ENCODE results near the gene RNASE7. TPM values are rescaled to one million over a fixed set of nuclear protein-coding genes. Genes with fewer than 3 reads are reported as not detected.

RNASE7 gene
- total RNA-seq, 2 experiments from 2014 or later: not detected

- ATAC-seq (ENCODE audit: low read depth) (peak; percentile 28), DNase-seq (peak; percentile 47)
- Mint-ChIP-seq H3K4me3 (peak overlapping the region; percentile 79), H3K4me1 (peaks cover 27% of the 10 kb centered on the region), H3K9me3 (no peaks in the 10 kb centered on the region), H3K36me3 (no peaks in the 10 kb centered on the region), H3K27ac (no peak overlapping the region), H3K27me3 (peaks cover 65% of the 10 kb centered on the region)
- POLR2A ChIA-PET: interaction anchor here (0.8 to 2.7 kb wide), 5 partner anchors 17 to 50 kb away, joined by 3 to 17 read pairs (median 4); no protein-coding TSS in a partner anchor
Observed at GRCh38 chr14:21070610-21071224, 28.6 kb downstream of the RNASE7 start.

DNA sequence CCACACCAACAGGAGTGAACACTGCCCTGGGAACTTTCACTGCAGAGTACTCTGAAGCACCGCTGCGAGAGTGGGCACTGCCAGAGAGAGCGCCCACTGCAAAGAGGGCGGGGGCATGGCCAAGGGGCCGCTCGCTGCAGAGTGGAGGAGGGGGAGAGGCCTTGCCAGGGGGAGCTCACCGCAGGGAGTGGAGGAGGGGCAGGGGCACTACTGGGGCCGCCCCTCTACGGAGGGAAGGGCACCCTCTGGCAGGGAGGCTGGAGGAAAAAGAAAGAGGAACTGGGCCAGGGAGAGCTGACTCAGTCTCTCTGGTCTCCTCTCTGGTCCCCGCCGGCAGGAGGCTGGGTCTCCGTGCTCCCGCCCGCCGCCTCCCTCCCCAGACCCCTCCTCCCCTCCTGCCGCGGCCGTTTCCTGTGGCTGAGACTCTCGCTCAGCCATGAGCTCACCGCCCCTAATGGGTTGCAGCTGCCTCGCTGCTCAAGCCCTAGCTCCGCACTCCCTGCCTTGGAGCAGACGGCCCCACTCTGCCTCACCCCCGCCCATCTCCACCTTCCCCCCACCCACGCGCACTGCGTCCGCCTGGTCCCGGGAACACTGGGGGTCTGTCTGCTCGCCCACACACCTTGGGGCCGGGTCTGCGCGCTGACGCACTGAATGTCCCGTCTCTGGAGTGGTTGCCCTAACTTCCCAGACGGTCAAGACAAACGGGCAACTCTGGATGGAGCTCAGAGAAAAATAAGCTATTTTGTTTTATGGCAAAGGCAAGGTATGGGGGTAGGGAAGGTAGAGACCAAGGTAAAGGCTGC, 29.3 kb downstream of the RNASE7 start:
- Mint-ChIP-seq H3K9me3 (no peaks in the 10 kb centered on the region), H3K4me3 (peak overlapping the region; percentile 79), H3K27me3 (peaks cover 63% of the 10 kb centered on the region), H3K36me3 (no peaks in the 10 kb centered on the region), H3K4me1 (peaks cover 29% of the 10 kb centered on the region), H3K27ac (no peak overlapping the region)
- ATAC-seq (ENCODE audit: low read depth) (peak; percentile 57), DNase-seq (peak; percentile 59)
- POLR2A ChIA-PET: interaction anchor here (0.7 to 2.7 kb wide), 5 partner anchors 16 to 259 kb away, joined by 3 to 17 read pairs (median 4); no protein-coding TSS in a partner anchor

GRCh38 chr14:21072031-21072473, 29.9 kb downstream of the RNASE7 start:
- DNase-seq (no peak), ATAC-seq (ENCODE audit: low read depth) (no peak)
- no peaks in the 10 kb centered on the region for H3K36me3 Mint-ChIP-seq
- peaks cover 56% of the 10 kb centered on the region for H3K27me3 Mint-ChIP-seq
- POLR2A ChIA-PET: interaction anchor here (0.7 to 2.7 kb wide), 4 partner anchors 15 to 260 kb away, joined by 3 to 17 read pairs (median 10); no protein-coding TSS in a partner anchor
- no peak overlapping the region for H3K27ac Mint-ChIP-seq
- peaks cover 29% of the 10 kb centered on the region for H3K4me1 Mint-ChIP-seq
- no peaks in the 10 kb centered on the region for H3K9me3 Mint-ChIP-seq
- peak overlapping the region; percentile 79 for H3K4me3 Mint-ChIP-seq

GRCh38 chr14:21072781-21073339, 30.7 kb downstream of the RNASE7 start:
- POLR2A ChIA-PET: interaction anchor here (2.7 kb wide), 1 partner anchor 31 kb away, joined by 17 read pairs; no protein-coding TSS in a partner anchor

GRCh38 chr14:21073921-21074320, 31.8 kb downstream of the RNASE7 start:
- no peak for DNase-seq
- H3K4me3 Mint-ChIP-seq: no peak overlapping the region
- no peaks in the 10 kb centered on the region for H3K36me3 Mint-ChIP-seq
- ATAC-seq (ENCODE audit: low read depth): no peak
- no peak overlapping the region for H3K27ac Mint-ChIP-seq
- peaks cover 44% of the 10 kb centered on the region for H3K27me3 Mint-ChIP-seq
- no peaks in the 10 kb centered on the region for H3K9me3 Mint-ChIP-seq
- POLR2A ChIA-PET: no interaction called here
- peaks cover 24% of the 10 kb centered on the region for H3K4me1 Mint-ChIP-seq

More at GRCh38 chr14:21072781-21073339, 30.7 kb downstream of the RNASE7 start:
- ATAC-seq (ENCODE audit: low read depth) (no peak), DNase-seq (no peak)
- Mint-ChIP-seq H3K27me3 (peaks cover 51% of the 10 kb centered on the region), H3K9me3 (no peaks in the 10 kb centered on the region), H3K4me1 (peaks cover 29% of the 10 kb centered on the region), H3K36me3 (no peaks in the 10 kb centered on the region), H3K27ac (no peak overlapping the region), H3K4me3 (no peak overlapping the region)

- POLR2A ChIA-PET: no interaction called here
- peaks cover 21% of the 10 kb centered on the region for H3K4me1 Mint-ChIP-seq
Observed at GRCh38 chr14:21074398-21075272, 32.5 kb downstream of the RNASE7 start.

GRCh38 chr14:21075719-21076437, 33.7 kb downstream of the RNASE7 start:
- H3K27me3 Mint-ChIP-seq: peaks cover 27% of the 10 kb centered on the region
- H3K4me1 Mint-ChIP-seq: peaks cover 14% of the 10 kb centered on the region
- no peak for ATAC-seq (ENCODE audit: low read depth)
- no peak overlapping the region for H3K27ac Mint-ChIP-seq
- H3K4me3 Mint-ChIP-seq: no peak overlapping the region
- no peak for DNase-seq
- no peaks in the 10 kb centered on the region for H3K36me3 Mint-ChIP-seq
- H3K9me3 Mint-ChIP-seq: no peaks in the 10 kb centered on the region
- POLR2A ChIA-PET: no interaction called here

More at GRCh38 chr14:21074398-21075272, 32.5 kb downstream of the RNASE7 start:
- no peak for DNase-seq
- H3K27me3 Mint-ChIP-seq: peaks cover 37% of the 10 kb centered on the region
- ATAC-seq (ENCODE audit: low read depth): no peak
- H3K4me3 Mint-ChIP-seq: no peak overlapping the region
- H3K36me3 Mint-ChIP-seq: no peaks in the 10 kb centered on the region
- no peak overlapping the region for H3K27ac Mint-ChIP-seq
- H3K9me3 Mint-ChIP-seq: no peaks in the 10 kb centered on the region

- ATAC-seq (ENCODE audit: low read depth) (no peak), DNase-seq (no peak)
- POLR2A ChIA-PET: no interaction called here
- no peaks in the 10 kb centered on the region for H3K36me3 Mint-ChIP-seq
- no peaks in the 10 kb centered on the region for H3K9me3 Mint-ChIP-seq
- H3K27ac Mint-ChIP-seq: no peak overlapping the region
- peaks cover 2% of the 10 kb centered on the region for H3K4me1 Mint-ChIP-seq
- H3K4me3 Mint-ChIP-seq: no peak overlapping the region
- peaks cover 9% of the 10 kb centered on the region for H3K27me3 Mint-ChIP-seq
Observed at GRCh38 chr14:21077672-21078071, 35.5 kb downstream of the RNASE7 start.

DNA sequence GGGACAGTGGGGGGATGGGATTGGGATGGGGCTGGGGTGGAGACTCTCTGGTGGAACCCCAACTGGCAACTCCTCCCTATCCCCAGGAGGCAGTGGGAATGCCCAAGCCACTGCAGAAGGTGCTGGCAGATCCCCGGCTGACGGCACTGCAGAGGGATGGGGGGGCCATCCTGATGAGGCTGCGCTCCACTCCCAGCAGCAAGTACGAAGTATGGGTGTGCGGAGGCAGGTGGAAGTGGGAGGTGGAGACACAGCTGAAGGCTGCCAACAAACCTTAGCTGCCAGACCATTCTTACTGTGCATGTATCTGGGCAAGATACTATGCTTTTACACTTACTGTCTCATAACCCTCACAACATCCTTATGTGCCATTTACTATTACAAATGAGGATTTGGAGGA, 36.1 kb downstream of the RNASE7 start:
- POLR2A ChIA-PET: no interaction called here
- Mint-ChIP-seq H3K36me3 (no peaks in the 10 kb centered on the region), H3K27ac (no peak overlapping the region), H3K4me1 (peaks cover 2% of the 10 kb centered on the region), H3K4me3 (no peak overlapping the region), H3K27me3 (peaks cover 5% of the 10 kb centered on the region), H3K9me3 (no peaks in the 10 kb centered on the region)
- no peak for ATAC-seq (ENCODE audit: low read depth)
- DNase-seq: no peak

DNA sequence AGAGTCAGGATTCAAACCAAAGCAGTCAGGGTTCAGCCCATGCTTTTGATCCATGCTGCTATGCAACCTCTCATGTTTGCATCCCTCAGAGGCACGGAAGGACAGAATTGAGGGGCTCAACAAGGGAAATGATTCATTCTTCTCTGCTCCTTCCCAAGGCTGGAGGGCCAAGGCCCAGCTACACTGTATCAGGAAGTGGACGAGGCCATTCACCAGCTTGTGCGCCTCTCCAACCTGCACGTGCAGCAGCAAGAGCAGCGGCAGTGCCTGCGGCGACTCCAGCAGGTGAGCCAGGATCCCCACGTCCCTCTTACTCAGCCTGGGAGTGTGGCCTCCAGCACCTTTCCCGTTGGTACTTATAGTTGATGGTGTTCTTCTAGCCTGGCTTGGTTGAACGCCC, 36.6 kb downstream of the RNASE7 start:
- Mint-ChIP-seq H3K27me3 (peaks cover 4% of the 10 kb centered on the region), H3K4me1 (peaks cover 2% of the 10 kb centered on the region), H3K27ac (no peak overlapping the region), H3K9me3 (no peaks in the 10 kb centered on the region), H3K4me3 (no peak overlapping the region), H3K36me3 (no peaks in the 10 kb centered on the region)
- ATAC-seq (ENCODE audit: low read depth) (no peak), DNase-seq (no peak)
- POLR2A ChIA-PET: no interaction called here

DNA sequence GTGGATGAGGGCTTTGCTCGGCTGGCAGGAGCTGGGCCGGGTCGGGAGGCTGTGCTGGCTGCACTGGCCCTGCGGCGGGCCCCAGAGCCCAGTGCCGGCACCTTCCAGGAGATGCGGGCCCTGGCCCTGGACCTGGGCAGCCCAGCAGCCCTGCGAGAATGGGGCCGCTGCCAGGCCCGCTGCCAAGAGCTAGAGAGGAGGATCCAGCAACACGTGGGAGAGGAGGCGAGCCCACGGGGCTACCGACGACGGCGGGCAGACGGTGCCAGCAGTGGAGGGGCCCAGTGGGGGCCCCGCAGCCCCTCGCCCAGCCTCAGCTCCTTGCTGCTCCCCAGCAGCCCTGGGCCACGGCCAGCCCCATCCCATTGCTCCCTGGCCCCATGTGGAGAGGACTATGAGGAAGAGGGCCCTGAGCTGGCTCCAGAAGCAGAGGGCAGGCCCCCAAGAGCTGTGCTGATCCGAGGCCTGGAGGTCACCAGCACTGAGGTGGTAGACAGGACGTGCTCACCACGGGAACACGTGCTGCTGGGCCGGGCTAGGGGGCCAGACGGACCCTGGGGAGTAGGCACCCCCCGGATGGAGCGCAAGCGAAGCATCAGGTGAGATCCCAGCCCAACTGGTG, 39.5 kb downstream of the RNASE7 start:
- Mint-ChIP-seq H3K9me3 (no peaks in the 10 kb centered on the region), H3K4me1 (peaks cover 5% of the 10 kb centered on the region), H3K4me3 (no peak overlapping the region), H3K27ac (no peak overlapping the region), H3K36me3 (no peaks in the 10 kb centered on the region), H3K27me3 (peaks cover 4% of the 10 kb centered on the region)
- POLR2A ChIA-PET: no interaction called here
- DNase-seq (no peak), ATAC-seq (ENCODE audit: low read depth) (no peak)
